ENCODE data around the gene RIMKLB.
"Not testable (repeated sequence)": the region's sequence is repeated elsewhere in the genome, so short reads cannot be mapped to it uniquely, and the experiment has no call there.

The RIMKLB gene

GRCh38 chr12:8796831-8797626 lies 99.2 kb downstream of the RIMKLB start:
- no peak for TF ChIP-seq CTCF (IDR thresholded peaks at IDR 0.05; ENCODE audit: low read depth, low read length)
- no peak for DNase-seq (ENCODE audit: extremely low read depth, low read depth)

GRCh38 chr12:8801213-8801612 lies 103.4 kb downstream of the RIMKLB start:
- DNase-seq (ENCODE audit: extremely low read depth, low read depth): not testable (repeated sequence)

- not testable (repeated sequence) for DNase-seq (ENCODE audit: extremely low read depth, low read depth)
These were observed 107.0 kb downstream of the RIMKLB start for GRCh38 chr12:8804833-8805232.

- not testable (repeated sequence) for DNase-seq (ENCODE audit: extremely low read depth, low read depth)
These were observed 107.7 kb downstream of the RIMKLB start for GRCh38 chr12:8805487-8805886.

- DNase-seq (ENCODE audit: extremely low read depth, low read depth): not testable (repeated sequence)
These were observed 109.3 kb downstream of the RIMKLB start for GRCh38 chr12:8807084-8807483.

GRCh38 chr12:8810112-8810511 lies 112.3 kb downstream of the RIMKLB start:
- DNase-seq (ENCODE audit: extremely low read depth, low read depth): not testable (repeated sequence)

GRCh38 chr12:8813572-8814357 lies 116.0 kb downstream of the RIMKLB start:
- no peak for TF ChIP-seq CTCF (IDR thresholded peaks at IDR 0.05; ENCODE audit: low read depth, low read length)
- DNase-seq (ENCODE audit: extremely low read depth, low read depth): no peak

- TF ChIP-seq CTCF (IDR thresholded peaks at IDR 0.05; ENCODE audit: low read depth, low read length): no peak
These were observed 118.8 kb downstream of the RIMKLB start for GRCh38 chr12:8816448-8817050.

GRCh38 chr12:8817856-8818255 lies 120.1 kb downstream of the RIMKLB start:
- DNase-seq (ENCODE audit: extremely low read depth, low read depth): no peak
- TF ChIP-seq CTCF (IDR thresholded peaks at IDR 0.05; ENCODE audit: low read depth, low read length): no peak

More at GRCh38 chr12:8816448-8817050, 118.8 kb downstream of the RIMKLB start:
- no peak for DNase-seq (ENCODE audit: extremely low read depth, low read depth)

GRCh38 chr12:8818526-8818925 lies 120.7 kb downstream of the RIMKLB start:
- no peak for TF ChIP-seq CTCF (IDR thresholded peaks at IDR 0.05; ENCODE audit: low read depth, low read length)
- DNase-seq (ENCODE audit: extremely low read depth, low read depth): no peak
